ENCODE data around the gene TGM1. TPM values are rescaled to one million over a fixed set of nuclear protein-coding genes. Genes with fewer than 3 reads are reported as not detected.

TGM1 gene
- total RNA-seq, 4 donors from 2014 or later, result 1.3 to 43.3 (median 6.3) TPM

- Histone ChIP-seq H3K27ac (no peak overlapping the region), H3K36me3 (peaks cover 0 to 11% of the 10 kb centered on the region in 2 donors), H3K4me3 (no peak overlapping the region), H3K4me1 (peaks cover 0 to 9% (median 0%) of the 10 kb centered on the region in 3 donors), H3K27me3 (no peaks in the 10 kb centered on the region), H3K9me3 (no peaks in the 10 kb centered on the region)
- 80 to 88% methylated on average over 1 to 7 of the region's 16 CpGs for WGBS, 2 donors (ENCODE audit: low coverage in 1 of 2)
- TF ChIP-seq POLR2A (IDR thresholded peaks at IDR 0.05) (no peak), POLR2AphosphoS5 (IDR thresholded peaks at IDR 0.05) (no peak), EP300 (IDR thresholded peaks at IDR 0.05) (no peak), CTCF (IDR thresholded peaks at IDR 0.05) (no peak)
- ATAC-seq, result no peak
Measured at GRCh38 chr14:24260026-24260779, 2.8 kb downstream of the TGM1 start.

- Histone ChIP-seq H3K27ac (no peak overlapping the region), H3K4me1 (peaks cover 0 to 9% (median 0%) of the 10 kb centered on the region in 3 donors), H3K4me3 (no peak overlapping the region), H3K27me3 (no peaks in the 10 kb centered on the region), H3K9me3 (no peaks in the 10 kb centered on the region), H3K36me3 (peaks cover 0 to 9% of the 10 kb centered on the region in 2 donors)
- ATAC-seq, result no peak
- WGBS, 2 donors (ENCODE audit: low coverage in 1 of 2), result 90% methylated on average over 6 of the region's 16 CpGs; no CpG with 5 or more reads in 1 of the 2 donors
- TF ChIP-seq EP300 (IDR thresholded peaks at IDR 0.05) (no peak), CTCF (IDR thresholded peaks at IDR 0.05) (no peak)
Measured at GRCh38 chr14:24259282-24260025, 3.5 kb downstream of the TGM1 start.

GRCh38 chr14:24258548-24259265 lies 4.3 kb downstream of the TGM1 start:
- no peak for ATAC-seq
- Histone ChIP-seq H3K4me1 (peaks cover 0 to 9% (median 0%) of the 10 kb centered on the region in 3 donors), H3K36me3 (peaks cover 0 to 13% of the 10 kb centered on the region in 2 donors), H3K27me3 (no peaks in the 10 kb centered on the region), H3K4me3 (no peak overlapping the region), H3K9me3 (no peaks in the 10 kb centered on the region), H3K27ac (no peak overlapping the region)
- TF ChIP-seq EP300 (IDR thresholded peaks at IDR 0.05) (no peak), CTCF (IDR thresholded peaks at IDR 0.05) (no peak), POLR2AphosphoS5 (IDR thresholded peaks at IDR 0.05) (no peak), POLR2A (IDR thresholded peaks at IDR 0.05) (no peak)
- WGBS, 2 donors (ENCODE audit: low coverage in 1 of 2), result 86 to 91% methylated on average over 3 to 9 of the region's 18 CpGs

- Histone ChIP-seq H3K9me3 (no peaks in the 10 kb centered on the region), H3K4me1 (peaks cover 0 to 9% (median 0%) of the 10 kb centered on the region in 3 donors), H3K36me3 (peaks cover 0 to 19% of the 10 kb centered on the region in 2 donors), H3K27me3 (no peaks in the 10 kb centered on the region), H3K4me3 (no peak overlapping the region), H3K27ac (no peak overlapping the region)
- 75 to 76% methylated on average over 4 to 5 of the region's 9 CpGs for WGBS, 2 donors (ENCODE audit: low coverage in 1 of 2)
- no peak for TF ChIP-seq CTCF (IDR thresholded peaks at IDR 0.05)
- no peak for TF ChIP-seq POLR2AphosphoS5 (IDR thresholded peaks at IDR 0.05)
- no peak for TF ChIP-seq POLR2A (IDR thresholded peaks at IDR 0.05)
- TF ChIP-seq EP300 (IDR thresholded peaks at IDR 0.05), result no peak
- ATAC-seq, result no peak
Measured at GRCh38 chr14:24258119-24258518, 4.9 kb downstream of the TGM1 start.

Measured in gastroesophageal sphincter (tissue), 4 donors.